HG03439 (cell line): ENCODE results near the gene EIF5A.

Experiments used
- ATAC-seq: cut with Tn5 transposase; IDR thresholded peaks from one replicate; pipeline ENCODE4 v1.9.1; 2021; ENCODE audit warnings: mild to moderate bottlenecking, moderate library complexity; ENCODE audit not compliant: unreplicated experiment

The EIF5A gene

GRCh38 chr17:7284911-7285310, 22.5 kb upstream of the EIF5A start:
- ATAC-seq = no peak

GRCh38 chr17:7285679-7286078, 21.7 kb upstream of the EIF5A start:
- ATAC-seq = no peak

GRCh38 chr17:7289256-7290032, 18.0 kb upstream of the EIF5A start:
- no peak for ATAC-seq

- ATAC-seq = no peak
These were observed 17.3 kb upstream of the EIF5A start for GRCh38 chr17:7290166-7290565.

- ATAC-seq = no peak
These were observed 16.7 kb upstream of the EIF5A start for GRCh38 chr17:7290685-7291084.

GRCh38 chr17:7292194-7292593, 15.2 kb upstream of the EIF5A start:
- no peak for ATAC-seq

GRCh38 chr17:7292729-7293128, 14.7 kb upstream of the EIF5A start:
- ATAC-seq = no peak

GRCh38 chr17:7293159-7293558, 14.3 kb upstream of the EIF5A start:
- ATAC-seq = no peak

GRCh38 chr17:7293816-7294613, 13.4 kb upstream of the EIF5A start:
- no peak for ATAC-seq

- ATAC-seq = no peak
These were observed 12.7 kb upstream of the EIF5A start, which contains the start of gene YBX2 for GRCh38 chr17:7294614-7295153. YBX2 (minus strand) TSS chr17:7294639; CDS start chr17:7294500, 139 bp downstream.

GRCh38 chr17:7295230-7296180, 11.9 kb upstream of the EIF5A start:
- ATAC-seq = no peak

- ATAC-seq = peak; percentile 64
These were observed 11.1 kb upstream of the EIF5A start for GRCh38 chr17:7296189-7296861.

- ATAC-seq = no peak
These were observed 3.2 kb upstream of the EIF5A start for GRCh38 chr17:7304179-7304578.

- no peak for ATAC-seq
These were observed 527 bp downstream of the EIF5A start for GRCh38 chr17:7307686-7308624.

GRCh38 chr17:7308625-7309433, 1.4 kb downstream of the EIF5A start:
- no peak for ATAC-seq

- no peak for ATAC-seq
These were observed 2.2 kb downstream of the EIF5A start for GRCh38 chr17:7309628-7310027.

GRCh38 chr17:7311110-7311705, 3.8 kb downstream of the EIF5A start:
- no peak for ATAC-seq
